NCI-H2029 (cell line): ENCODE measurements around the gene SRCAP.

Experiments
- DNase-seq: peaks from one replicate; lab custom pipeline; 2025; lab: John Stamatoyannopoulos, UW

The SRCAP gene

GRCh38 chr16:30698816-30699614, at the start of gene SRCAP:
Gene SRCAP (plus strand): TSS chr16:30699171. CDS start chr16:30700825, 1,654 bp downstream.
- peak; percentile 72 for DNase-seq

GRCh38 chr16:30649725-30650368, 49.1 kb upstream of the SRCAP start:
- DNase-seq, result no peak

DNA sequence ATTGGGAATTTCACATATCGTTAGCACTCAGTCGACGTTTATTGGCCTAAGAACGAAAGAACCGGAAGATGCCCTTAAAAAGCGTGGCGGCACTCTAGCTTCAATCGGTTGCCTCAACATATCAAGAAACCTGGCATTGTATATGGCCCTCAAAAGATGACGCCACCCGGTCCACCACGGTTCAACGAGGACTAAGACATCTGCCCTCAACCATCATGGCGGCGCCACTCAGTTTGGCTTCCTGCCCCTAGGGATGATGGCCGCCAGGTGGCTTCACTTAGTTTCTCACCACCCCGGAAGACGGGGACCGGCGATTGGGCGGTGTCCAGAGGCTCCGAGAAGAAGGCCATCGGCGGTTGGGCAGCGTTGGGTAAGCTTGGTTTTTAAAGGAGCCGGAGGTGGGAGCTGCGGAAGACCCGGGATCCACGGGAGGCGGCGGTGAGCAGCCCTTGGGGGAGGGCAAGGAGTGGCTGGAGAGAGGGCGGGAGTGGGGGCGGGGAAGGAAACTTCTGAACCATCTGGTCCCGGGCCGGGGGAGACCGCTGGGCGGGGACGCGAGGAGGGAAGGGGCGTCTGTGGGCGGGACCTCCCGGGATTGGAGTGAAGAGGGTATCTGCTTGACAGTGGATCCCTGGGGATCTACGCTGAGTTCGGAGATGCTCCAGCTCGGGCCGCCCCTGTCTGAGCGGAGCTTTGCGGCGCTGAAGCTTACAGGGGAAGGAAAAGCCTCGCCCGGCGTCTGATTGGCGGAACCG, 48.4 kb upstream of the SRCAP start, which contains the start of gene PRR14:
Gene PRR14, plus strand, starts transcription at position 592 of the 755 bp plus-strand sequence. CDS start 686 bp downstream, outside the sequence.
- peak; percentile 99 for DNase-seq

DNA sequence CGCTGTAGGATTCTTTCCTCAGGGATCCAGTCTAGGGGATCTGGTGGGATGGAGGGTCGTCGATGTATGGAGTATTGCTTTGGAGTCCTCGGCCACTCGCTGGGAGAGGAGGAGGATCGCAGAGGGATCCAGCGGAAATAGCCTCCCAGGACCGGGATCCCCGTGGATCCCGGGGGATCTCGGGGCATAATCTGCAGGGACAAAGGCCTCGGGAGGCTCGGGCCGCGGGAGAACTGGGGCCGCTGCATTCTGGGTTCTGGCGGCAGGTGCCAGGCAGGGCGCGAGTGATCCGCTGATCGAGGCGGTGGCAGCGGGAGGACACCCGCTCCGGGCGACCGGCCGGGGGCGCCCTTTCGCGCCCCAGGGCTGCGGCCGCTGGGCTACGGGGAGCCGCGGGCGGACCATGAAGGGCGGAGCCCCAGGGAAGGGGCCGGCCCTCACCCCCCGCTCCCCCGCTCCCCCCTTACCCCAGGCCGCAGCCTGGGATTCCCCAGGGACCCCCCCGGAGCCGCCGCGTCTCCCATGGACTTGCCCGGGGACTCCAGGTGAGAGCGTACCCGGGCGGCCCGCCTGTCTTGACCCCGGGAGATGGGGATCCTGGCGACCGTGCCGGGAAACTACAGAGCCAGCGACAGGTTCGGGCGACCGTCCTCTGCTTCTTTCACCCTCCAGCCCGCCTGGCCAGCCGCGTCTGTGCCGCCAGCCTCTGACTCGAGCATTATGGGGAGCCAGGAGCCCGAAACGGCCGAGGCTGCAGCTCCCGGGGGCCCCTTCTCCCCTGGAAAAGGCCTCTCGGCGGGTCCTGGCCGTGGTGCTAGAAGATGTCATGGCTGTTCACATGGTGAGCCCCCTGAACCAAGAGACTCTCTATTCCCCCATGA, 47.6 kb upstream of the SRCAP start:
- DNase-seq, result peak; percentile 33

GRCh38 chr16:30652005-30652296, 47.0 kb upstream of the SRCAP start:
- DNase-seq, result no peak

- DNase-seq, result no peak
These were observed 46.3 kb upstream of the SRCAP start for GRCh38 chr16:30652718-30653117.

GRCh38 chr16:30654856-30655255, 44.1 kb upstream of the SRCAP start:
- DNase-seq, result no peak

DNA sequence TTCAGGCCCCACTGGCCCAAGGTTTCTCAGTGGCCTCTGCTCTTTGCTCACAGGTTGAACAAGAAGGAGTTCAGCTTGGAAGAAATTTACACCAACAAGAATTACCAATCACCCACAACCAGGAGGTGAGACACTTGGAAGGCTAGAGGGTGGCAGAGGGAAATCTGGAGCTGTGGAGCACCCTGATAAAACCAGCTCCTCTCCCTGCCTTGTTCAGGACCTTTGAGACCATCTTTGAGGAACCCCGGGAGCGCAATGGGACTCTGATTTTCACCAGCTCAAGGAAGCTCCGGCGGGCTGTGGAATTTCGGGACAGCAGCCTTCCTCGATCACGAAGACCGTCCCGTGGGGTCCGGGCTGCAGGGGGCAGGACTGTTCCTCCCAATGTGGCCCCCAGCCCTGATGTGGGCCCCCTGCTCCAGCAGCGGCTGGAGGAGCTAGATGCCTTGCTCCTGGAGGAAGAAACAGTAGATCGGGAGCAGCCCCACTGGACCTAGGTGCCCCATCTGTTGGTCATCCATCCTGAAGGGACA, 43.1 kb upstream of the SRCAP start:
- DNase-seq, result no peak

GRCh38 chr16:30656388-30656787, 42.6 kb upstream of the SRCAP start:
- DNase-seq, result no peak

- DNase-seq, result peak; percentile 73
These were observed 41.8 kb upstream of the SRCAP start for GRCh38 chr16:30656974-30657865.

DNA sequence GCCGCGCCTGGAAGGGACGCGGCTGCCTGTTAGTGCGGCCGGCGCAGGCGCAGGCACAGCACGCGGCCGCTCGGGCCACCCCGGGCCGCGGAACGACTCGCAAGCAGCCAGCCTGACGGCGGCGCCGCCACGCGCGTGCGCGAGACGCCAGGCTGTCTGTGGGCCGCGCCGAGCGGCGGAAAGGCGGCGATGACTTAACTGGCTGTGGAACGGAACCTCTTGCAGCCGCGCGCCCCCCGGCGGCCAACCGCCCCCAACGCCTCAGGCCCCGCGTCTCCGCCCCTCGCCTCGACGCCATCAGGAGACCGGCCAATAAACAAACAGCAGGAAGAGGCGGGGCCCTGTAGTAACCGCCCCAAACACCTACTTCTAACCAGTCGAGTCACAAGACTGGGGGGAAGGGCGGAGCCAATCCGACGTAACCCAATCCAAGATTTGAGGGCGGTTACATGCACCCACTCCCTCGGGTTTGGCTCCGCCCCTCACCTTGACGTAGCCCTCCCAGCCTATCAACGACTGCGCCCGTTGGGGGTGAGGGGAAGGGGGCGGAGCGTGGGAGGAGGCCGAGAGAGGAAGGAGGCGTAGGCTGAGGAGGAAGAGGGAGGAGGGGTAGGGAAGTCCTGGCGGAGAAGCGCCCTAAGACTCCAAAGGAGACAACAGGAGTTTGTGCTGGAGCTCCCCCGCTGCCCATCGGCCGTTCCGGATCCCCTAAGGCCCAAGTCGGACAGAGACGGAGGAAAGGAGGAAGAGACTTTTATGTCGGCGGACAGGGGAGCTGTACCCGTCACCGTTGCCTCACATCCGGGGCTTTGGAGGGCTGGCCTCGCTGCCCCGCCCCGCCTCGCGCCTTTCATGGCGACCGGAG, 40.9 kb upstream of the SRCAP start, which contains the start of gene FBRS:
Gene FBRS, plus strand, starts transcription at position 566 of the 865 bp plus-strand sequence. CDS start 1,088 bp downstream, outside the sequence.
- peak; percentile 99 for DNase-seq

DNA sequence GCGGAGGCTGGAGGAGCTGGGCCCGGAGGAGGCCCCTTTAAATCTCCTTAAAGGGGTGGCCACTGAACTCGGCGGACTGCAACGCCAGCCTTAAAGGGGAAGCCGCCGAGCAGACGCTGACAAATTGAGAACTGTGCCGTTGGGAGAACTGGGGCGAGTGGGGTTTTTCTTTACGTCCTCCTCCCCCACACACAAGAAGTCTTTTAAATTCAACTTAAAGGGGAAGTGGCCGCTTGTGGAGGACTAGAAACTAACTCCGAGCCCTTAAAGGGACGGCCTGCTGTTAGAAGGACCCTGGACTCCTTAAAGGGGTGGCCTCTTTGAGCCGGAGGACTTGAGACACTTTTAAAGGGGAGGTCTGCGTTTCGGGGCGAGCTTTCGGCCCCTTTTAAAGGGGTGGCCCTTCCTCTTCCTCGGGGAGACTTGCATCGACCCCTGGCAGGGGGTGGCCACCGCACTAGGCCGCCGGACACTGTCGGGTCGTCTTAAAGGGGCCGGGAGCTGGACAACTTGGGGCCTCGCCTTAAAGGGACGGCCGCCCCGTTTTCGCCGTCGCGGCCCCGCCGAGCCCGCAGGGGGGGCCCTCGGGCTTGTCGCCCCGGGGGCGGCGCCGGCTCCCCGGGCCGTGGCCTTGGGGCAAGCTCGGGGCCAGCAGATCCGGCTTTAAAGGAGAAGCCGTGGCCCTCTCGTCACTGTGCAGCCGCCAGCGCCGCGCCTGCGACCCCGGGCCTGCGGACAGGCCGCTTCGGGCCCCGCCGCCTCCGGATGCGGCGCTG, 40.1 kb upstream of the SRCAP start:
- DNase-seq, result peak; percentile 95

DNA sequence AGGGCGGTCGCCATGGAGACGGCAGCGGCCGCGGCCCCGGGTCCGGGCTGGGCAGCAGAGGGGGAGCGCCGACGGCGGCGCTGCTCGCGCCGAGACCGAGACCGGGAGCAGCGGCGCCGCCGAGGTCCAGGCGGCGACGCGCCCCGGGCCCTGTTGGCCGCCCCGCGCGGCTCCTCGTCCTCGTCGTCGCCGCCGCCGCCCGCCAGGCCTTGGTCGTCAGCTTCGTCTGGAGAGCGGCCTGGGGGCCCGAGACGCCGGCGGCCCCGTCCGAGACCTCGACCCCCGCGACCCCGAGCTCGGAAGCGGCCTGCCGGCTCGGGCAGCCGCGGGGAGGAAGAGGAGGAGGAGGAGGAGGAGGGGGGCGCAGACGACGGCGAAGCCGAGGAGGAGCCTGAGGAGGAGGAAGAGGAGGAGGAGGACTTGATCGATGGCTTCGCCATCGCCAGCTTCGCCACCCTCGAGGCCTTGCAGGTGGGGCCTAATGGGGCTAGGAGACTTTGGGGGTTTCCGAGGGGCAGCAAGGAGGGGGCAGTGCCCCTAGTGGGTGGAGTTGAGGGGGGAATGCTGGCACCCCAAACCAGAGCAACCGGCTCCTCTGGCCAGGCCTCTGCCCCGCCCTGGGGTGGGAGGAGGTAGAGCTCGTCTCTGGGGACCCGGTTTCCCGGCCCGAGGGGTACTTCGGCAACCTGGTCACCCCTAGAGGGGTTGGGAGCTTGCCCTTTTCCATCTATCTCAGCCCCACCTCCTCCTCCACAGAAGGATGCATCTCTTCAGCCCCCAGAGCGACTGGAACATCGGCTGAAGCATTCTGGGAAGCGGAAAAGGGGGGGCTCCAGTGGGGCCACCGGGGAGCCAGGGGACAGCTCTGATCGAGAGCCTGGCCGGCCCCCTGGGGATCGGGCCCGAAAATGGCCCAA, 39.2 kb upstream of the SRCAP start:
- no peak for DNase-seq

DNA sequence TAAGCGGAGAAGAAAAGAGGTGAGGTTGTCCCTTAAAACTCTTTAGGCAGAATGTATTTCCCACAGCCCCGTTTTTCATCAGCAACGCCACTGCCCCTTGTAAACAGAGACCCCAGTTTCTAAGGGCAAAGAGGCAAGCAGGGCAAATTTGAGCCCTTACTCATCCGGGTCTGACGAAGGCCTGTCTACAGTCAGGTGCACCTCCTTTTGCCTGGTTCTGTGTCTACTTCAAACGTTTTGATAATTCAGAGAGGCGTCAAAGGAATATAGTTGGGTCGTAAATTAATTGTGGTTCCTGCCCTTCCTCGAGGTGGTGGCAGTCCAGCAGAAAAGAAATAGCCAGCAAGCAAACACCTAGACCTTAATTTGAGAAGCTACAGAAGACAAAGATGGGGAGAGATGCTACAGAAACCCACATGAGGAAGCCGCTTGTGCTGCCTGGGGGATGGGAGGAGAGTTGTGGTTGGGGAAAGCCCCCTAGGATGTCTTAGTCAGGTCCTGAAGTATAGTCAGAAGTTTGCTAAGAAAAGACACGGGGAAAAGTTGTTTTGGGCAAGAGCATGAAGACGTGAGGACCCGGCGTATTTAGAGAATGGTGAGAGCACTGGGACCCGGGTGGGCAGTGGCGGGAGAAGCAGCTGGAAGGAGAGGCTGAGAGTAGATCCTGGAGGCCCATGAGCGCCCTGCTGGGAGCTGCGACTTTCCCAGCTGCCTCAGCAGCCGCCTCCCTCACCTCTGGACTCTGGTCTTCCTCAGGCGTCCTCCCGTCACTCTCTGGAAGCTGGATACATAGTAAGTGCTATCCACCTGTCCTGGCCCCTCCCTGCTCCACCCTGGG, 38.3 kb upstream of the SRCAP start:
- no peak for DNase-seq

GRCh38 chr16:30662449-30662848, 36.5 kb upstream of the SRCAP start:
- DNase-seq, result no peak

GRCh38 chr16:30663038-30663437, 35.9 kb upstream of the SRCAP start:
- DNase-seq, result no peak

DNA sequence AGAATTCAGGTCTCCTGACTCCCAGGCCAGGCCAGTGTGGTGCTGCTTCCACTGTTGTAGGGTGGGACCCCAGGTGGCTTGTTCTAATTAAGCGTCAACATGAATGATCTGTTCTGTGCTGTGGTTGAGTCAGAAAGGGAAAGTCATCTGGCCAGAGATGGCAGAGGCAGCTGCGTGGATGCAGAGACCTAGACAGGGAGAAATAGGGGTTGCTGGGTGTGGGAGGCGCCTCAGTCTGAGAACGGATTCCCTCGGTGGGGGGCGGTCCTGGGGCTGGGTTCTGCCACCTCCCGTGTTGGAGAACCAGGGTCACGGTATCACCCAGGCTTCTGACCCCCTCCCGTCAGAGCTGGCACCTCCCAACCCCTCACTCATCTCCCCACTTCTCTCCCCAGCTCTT, 35.2 kb upstream of the SRCAP start:
- DNase-seq, result no peak
